Right atrium auricular region (tissue), 2 donors: Measurements from ENCODE around the gene FAM219B. TPM values are rescaled to one million over a fixed set of nuclear protein-coding genes. Genes with fewer than 3 reads are reported as not detected.

ENCODE experiments used
- DNase-seq: peaks from one replicate; pipeline ENCODE4 v3.0.0-alpha.2; 2019; ENCODE audit warnings: low spot score
- H3K27ac ChIP-seq, 2 donors: fragments of 200-600 bp; sonication (generic); 1 replicate in 1 of 2; 2 replicates in 1 of 2; pipeline ENCODE4 v1.5.1; 2016 to 2019
- H3K27me3 ChIP-seq, 2 donors: fragments of 200-600 bp; sonication (generic); one replicate each; pipeline versions ENCODE4 v1.5.1 to v1.6.0; 2017 to 2019
- H3K36me3 ChIP-seq: fragments of 200-600 bp; sonication (generic); one replicate; pipeline ENCODE4 v1.5.1; 2016
- H3K4me1 ChIP-seq, 2 donors: fragments of 200-600 bp; sonication (generic); one replicate each; pipeline versions ENCODE4 v1.5.1 to v1.6.0; 2017 to 2019
- H3K4me3 ChIP-seq, 2 donors: fragments of 200-600 bp; sonication (generic); 1 replicate in 1 of 2; 2 replicates in 1 of 2; pipeline ENCODE4 v1.5.1; 2017 to 2019; ENCODE audit warnings: mild to moderate bottlenecking in 1 of 2, moderate library complexity in 1 of 2
- H3K9me3 ChIP-seq, 2 donors: fragments of 200-600 bp; sonication (generic); one replicate each; pipeline ENCODE4 v1.5.1; 2019
- total RNA-seq, 2 donors: library from RNA; depleted of rRNA; stranded (reverse); fragments of >200 nt; gene quantifications; one replicate each; pipeline ENCODE4 v1.1.0, GENCODE V29; 2016
- TF ChIP-seq, protein P1 (sequence below), 2 donors: fragments of 200-600 bp; sonication (generic); IDR thresholded peaks; one replicate each; pipeline ENCODE4 v1.5.1; 2019; ENCODE audit warnings: antibody characterized with exemption in 2 of 2

The FAM219B gene
- total RNA-seq, 2 donors from 2014 or later: 46.9 to 53.3 TPM

DNA sequence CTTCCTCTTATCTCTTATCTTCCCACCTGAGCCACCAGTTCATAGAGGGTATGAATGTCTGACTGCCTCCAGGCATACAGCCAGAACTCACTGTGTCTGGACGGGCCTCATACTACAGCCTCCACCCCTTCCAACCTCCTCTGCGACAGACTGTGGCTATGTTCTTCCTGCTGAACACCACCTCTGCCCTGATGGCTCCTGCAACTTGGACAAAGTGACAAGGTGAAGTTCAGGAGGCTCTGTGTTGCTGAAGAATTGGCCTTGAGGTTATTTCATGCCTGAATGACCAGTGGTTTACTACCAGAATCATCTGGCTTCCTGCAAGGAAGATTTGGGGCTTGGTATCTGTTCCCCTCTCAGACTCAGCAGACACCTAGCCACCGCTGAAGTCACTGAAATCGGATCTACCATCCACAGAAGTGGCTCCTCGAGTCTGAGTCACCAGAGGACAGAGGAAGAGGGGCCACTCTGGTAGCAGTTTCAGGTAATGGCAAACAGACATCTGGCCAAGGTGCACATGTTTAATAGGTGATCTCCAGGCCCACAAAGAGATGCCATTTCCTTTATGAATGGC lies 49.5 kb downstream of the FAM219B start:
- Histone ChIP-seq H3K27ac (peak overlapping the region; percentile 14 to 25), H3K4me1 (peaks cover 3 to 49% of the 10 kb centered on the region in 2 donors), H3K27me3 (no peaks in the 10 kb centered on the region), H3K4me3 (no peak overlapping the region), H3K36me3 (peaks cover 23% of the 10 kb centered on the region), H3K9me3 (no peaks in the 10 kb centered on the region)
- no peak for DNase-seq
- TF ChIP-seq, protein P1, sequence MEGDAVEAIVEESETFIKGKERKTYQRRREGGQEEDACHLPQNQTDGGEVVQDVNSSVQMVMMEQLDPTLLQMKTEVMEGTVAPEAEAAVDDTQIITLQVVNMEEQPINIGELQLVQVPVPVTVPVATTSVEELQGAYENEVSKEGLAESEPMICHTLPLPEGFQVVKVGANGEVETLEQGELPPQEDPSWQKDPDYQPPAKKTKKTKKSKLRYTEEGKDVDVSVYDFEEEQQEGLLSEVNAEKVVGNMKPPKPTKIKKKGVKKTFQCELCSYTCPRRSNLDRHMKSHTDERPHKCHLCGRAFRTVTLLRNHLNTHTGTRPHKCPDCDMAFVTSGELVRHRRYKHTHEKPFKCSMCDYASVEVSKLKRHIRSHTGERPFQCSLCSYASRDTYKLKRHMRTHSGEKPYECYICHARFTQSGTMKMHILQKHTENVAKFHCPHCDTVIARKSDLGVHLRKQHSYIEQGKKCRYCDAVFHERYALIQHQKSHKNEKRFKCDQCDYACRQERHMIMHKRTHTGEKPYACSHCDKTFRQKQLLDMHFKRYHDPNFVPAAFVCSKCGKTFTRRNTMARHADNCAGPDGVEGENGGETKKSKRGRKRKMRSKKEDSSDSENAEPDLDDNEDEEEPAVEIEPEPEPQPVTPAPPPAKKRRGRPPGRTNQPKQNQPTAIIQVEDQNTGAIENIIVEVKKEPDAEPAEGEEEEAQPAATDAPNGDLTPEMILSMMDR (IDR thresholded peaks at IDR 0.05): no peak

DNA sequence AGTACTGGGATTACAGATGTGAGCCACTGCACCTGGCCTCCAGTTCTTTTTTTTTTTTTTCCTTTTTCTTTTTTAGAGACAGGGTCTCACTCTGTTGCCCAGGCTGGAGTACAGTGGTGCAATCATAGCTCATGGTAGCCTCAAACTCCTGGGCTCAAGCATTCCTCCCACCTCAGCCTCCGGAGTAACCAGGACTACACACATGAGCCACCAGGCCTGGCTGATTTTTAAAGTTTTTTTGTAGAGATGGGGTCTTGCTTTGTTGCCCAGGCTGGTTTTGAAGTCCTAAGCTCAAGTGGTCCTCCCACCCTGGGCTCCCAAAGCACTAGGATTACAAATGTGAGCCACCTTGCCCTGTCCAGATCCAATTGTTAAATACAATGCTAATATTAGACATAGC lies 50.1 kb downstream of the FAM219B start:
- TF ChIP-seq, protein P1 (IDR thresholded peaks at IDR 0.05): no peak
- H3K36me3 ChIP-seq: peaks cover 30% of the 10 kb centered on the region
- H3K27ac ChIP-seq: peak overlapping the region; percentile 14 to 25
- H3K4me1 ChIP-seq: peaks cover 3 to 49% of the 10 kb centered on the region in 2 donors
- no peak overlapping the region for H3K4me3 ChIP-seq
- no peaks in the 10 kb centered on the region for H3K27me3 ChIP-seq
- DNase-seq: no peak
- no peaks in the 10 kb centered on the region for H3K9me3 ChIP-seq

DNA sequence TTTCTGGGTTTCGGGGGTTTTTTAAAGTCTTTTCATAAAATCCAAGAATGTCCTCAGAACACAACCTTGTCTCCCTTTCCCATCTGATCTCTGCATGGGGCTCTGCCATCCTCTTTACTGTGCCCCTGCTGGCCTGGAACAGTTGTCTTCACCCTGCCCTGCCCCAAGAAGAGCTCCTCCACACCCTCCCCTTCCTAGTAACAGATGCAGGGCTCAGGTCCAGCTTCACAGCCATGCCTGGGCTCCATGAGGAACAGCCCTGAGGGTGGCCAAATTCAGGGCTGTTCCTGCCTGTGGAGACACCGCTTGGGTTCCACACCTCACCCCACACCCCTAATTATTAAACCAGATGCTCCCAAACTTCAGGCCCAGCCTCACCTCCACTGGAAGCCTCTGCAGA lies 50.8 kb downstream of the FAM219B start:
- Histone ChIP-seq H3K27ac (peak overlapping the region in 1 of 2 donors; percentile 25), H3K9me3 (no peaks in the 10 kb centered on the region), H3K4me1 (peaks cover 3 to 49% of the 10 kb centered on the region in 2 donors), H3K4me3 (no peak overlapping the region), H3K36me3 (peaks cover 36% of the 10 kb centered on the region), H3K27me3 (no peaks in the 10 kb centered on the region)
- TF ChIP-seq, protein P1 (IDR thresholded peaks at IDR 0.05): no peak
- DNase-seq: no peak

DNA sequence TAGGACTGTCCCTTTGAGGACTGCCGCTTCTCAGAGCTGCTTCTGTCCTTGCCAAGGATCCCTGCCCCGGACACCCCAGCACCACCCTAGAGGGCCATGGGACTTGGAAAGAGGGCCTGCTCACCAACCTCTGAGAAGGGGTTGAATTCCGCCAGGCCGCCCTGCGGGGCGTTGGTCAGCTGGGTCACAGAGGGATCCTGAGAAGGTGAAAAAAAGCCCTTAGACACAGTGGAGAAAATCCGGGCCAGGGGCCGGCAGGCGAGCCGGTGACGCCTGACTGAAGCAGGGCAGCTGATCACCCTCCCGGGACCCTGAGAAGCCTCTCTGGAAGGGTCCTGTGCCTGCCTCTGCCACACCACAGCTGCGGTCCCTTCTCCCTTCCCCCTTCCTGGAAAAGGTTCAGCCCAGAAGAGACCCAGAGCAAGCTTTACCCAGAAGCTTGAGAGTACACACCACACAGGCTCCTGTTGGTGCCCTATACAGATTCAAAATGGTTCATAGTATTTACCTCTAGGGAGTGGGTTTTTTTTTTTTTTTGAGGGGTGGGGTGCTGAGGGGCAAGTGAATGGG lies 52.1 kb downstream of the FAM219B start:
- H3K4me3 ChIP-seq: no peak overlapping the region
- peaks cover 3 to 41% of the 10 kb centered on the region in 2 donors for H3K4me1 ChIP-seq
- H3K27ac ChIP-seq: no peak overlapping the region
- no peak for DNase-seq
- TF ChIP-seq, protein P1 (IDR thresholded peaks at IDR 0.05): no peak
- peaks cover 50% of the 10 kb centered on the region for H3K36me3 ChIP-seq
- H3K27me3 ChIP-seq: no peaks in the 10 kb centered on the region
- no peaks in the 10 kb centered on the region for H3K9me3 ChIP-seq

DNA sequence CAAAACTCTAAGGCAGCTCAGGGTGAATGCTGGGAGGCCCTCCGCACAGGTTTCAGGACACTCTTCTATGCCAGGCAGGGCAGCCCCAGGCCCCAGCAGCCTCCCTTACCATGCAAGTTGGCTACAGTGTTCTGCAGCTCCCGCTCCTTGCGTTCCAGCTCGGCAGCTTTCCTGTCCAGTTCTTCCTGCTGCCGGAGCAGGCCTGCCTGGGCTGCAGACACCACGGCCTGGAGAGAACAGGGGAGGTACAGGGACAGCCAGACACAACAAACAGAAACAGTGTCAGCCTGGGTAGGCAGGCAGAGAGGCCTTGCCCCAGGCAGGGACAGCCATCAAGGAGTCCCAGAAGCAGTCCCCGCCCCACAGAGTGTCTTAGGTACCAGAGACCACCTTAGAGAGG lies 54.7 kb downstream of the FAM219B start:
- Histone ChIP-seq H3K27ac (no peak overlapping the region), H3K9me3 (no peaks in the 10 kb centered on the region), H3K27me3 (no peaks in the 10 kb centered on the region), H3K4me1 (peaks cover 3 to 19% of the 10 kb centered on the region in 2 donors), H3K36me3 (peaks cover 68% of the 10 kb centered on the region), H3K4me3 (no peak overlapping the region)
- DNase-seq: no peak
- TF ChIP-seq, protein P1 (IDR thresholded peaks at IDR 0.05): no peak

DNA sequence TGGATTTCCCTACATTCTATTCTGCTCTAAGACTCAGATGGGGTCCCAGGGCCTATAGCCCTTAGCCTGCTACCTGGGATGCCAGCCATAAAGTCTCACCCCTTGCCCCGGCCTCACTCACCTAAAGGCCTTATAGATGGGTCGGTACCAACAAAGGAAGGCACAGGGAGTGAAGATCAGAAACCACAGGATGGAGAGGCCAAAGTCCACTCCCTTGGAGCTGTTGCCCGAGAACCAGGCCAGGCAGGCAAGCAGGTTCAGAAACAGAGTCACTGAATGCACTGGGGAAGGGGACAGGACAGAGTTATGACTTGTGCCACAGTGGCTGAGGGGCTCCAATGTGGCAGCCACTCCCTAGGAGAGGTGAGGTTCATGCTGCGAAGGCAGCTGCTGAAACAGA lies 56.3 kb downstream of the FAM219B start:
- no peak overlapping the region for H3K4me3 ChIP-seq
- TF ChIP-seq, protein P1 (IDR thresholded peaks at IDR 0.05): no peak
- H3K27ac ChIP-seq: no peak overlapping the region
- H3K36me3 ChIP-seq: peaks cover 76% of the 10 kb centered on the region
- DNase-seq: no peak
- H3K9me3 ChIP-seq: no peaks in the 10 kb centered on the region
- no peaks in the 10 kb centered on the region for H3K27me3 ChIP-seq
- peaks cover 0 to 6% of the 10 kb centered on the region in 2 donors for H3K4me1 ChIP-seq
